ENCODE measurements around the gene DLGAP5. TPM values are rescaled to one million over a fixed set of nuclear protein-coding genes. Genes with fewer than 3 reads are reported as not detected.

The DLGAP5 gene
- total and polyA plus RNA-seq, 2 of the 4 experiments (the other 2 are of a cell fraction): 14.9 to 19.0 TPM

- H3K4ac ChIP-seq (ENCODE audit: low read depth, low read length): peak overlapping the region; percentile 36; the same call in 1 of the 2 replicates
- H3K9me1 ChIP-seq (ENCODE audit: insufficient read depth, low read length): peaks cover 5% of the 10 kb centered on the region
- in situ Hi-C loops (cut with MboI; ENCODE audit: low sequenced_read_pairs): no loop called here
- H3K27ac ChIP-seq (ENCODE audit: insufficient read depth, low read length): no peak overlapping the region
- no TSS peak for BruUV-seq (replicated peaks)
- H2BK5ac ChIP-seq (ENCODE audit: low read depth, low read length, poor library complexity, severe bottlenecking): no peak overlapping the region
- H2AK9ac ChIP-seq (replicated peaks; ENCODE audit: low read depth, low read length, poor library complexity): no peak overlapping the region
- 0 out of 2 replicates have a peak overlapping the region, but pooled peaks have one; percentile 15 for H2AK5ac ChIP-seq (ENCODE audit: low read depth, low read length)
- POLR2A ChIA-PET (ENCODE audit: unreplicated experiment): interaction anchor here (0.5 kb wide), 1 partner anchor 11 kb away, joined by 10 read pairs; no protein-coding TSS in a partner anchor
- no peak overlapping the region for H3K23ac ChIP-seq (ENCODE audit: low read depth, low read length)
- H3K27me3 ChIP-seq (ENCODE audit: control insufficient read depth, insufficient read depth, low read length): no peaks in the 10 kb centered on the region
- no peak overlapping the region for H3K56ac ChIP-seq (ENCODE audit: extremely low read depth, insufficient read depth, low read length)
- WGBS, 2 experiments (ENCODE audit: extremely low coverage in 2 of 2, insufficient read length in 1 of 2): 91% methylated on average over 3 of the region's 9 CpGs; no CpG with 5 or more reads in 1 of the 2 experiments
- no peak overlapping the region for H3K4me2 ChIP-seq (ENCODE audit: low read depth, low read length)
- H4K91ac ChIP-seq (ENCODE audit: insufficient read depth, low read depth, low read length): no peak overlapping the region
- no peak overlapping the region for H4K5ac ChIP-seq (ENCODE audit: low read depth, low read length)
- intact Hi-C loops (cut with micrococcal nuclease): loop anchor here (2.0 kb wide), 1 partner anchor 21 kb away; no protein-coding TSS in a partner anchor
- no peaks in the 10 kb centered on the region for H3K36me3 ChIP-seq (ENCODE audit: control insufficient read depth, insufficient read depth, low read length)
- CTCF ChIA-PET: no interaction called here
- no peak overlapping the region for H3K9ac ChIP-seq (ENCODE audit: low read depth, low read length)
- H2BK120ac ChIP-seq (ENCODE audit: low read depth, low read length): no peak overlapping the region
- no peak overlapping the region for H3K18ac ChIP-seq (ENCODE audit: low read depth, low read length)
- H3K4me1 ChIP-seq (ENCODE audit: control insufficient read depth, insufficient read depth, low read length): peaks cover 16% of the 10 kb centered on the region
- H3K4me3 ChIP-seq (ENCODE audit: insufficient read depth, low read depth, low read length): no peak overlapping the region
- peak overlapping the region; percentile 24; the same call in 1 of the 2 replicates for H3K14ac ChIP-seq (replicated peaks; ENCODE audit: low read depth, low read length)
- DNase-seq: no peak
- TF ChIP-seq ELK1 (IDR thresholded peaks at IDR 0.05; ENCODE audit: borderline replicate concordance, low read depth, low read length): no peak
- no peaks in the 10 kb centered on the region for H4K20me1 ChIP-seq (ENCODE audit: insufficient read depth, low read length)
- no peak overlapping the region for H4K8ac ChIP-seq (ENCODE audit: low read depth in 2 of 2, low read length in 2 of 2)
- H2BK15ac ChIP-seq (ENCODE audit: low read depth, low read length): no peak overlapping the region; the same call in 2 of the 3 replicates
- no peak overlapping the region; the same call in 1 of the 2 replicates for H2BK20ac ChIP-seq (ENCODE audit: low read depth, low read length)
- no peak for ATAC-seq (ENCODE audit: low read depth)
- no peaks in the 10 kb centered on the region for H3K79me1 ChIP-seq (ENCODE audit: low read depth in 1 of 2, low read length in 2 of 2)
- no peaks in the 10 kb centered on the region for H3K9me3 ChIP-seq (ENCODE audit: control insufficient read depth, insufficient read depth, low read length)
- dilution Hi-C loops (cut with HindIII; ENCODE audit: low sequenced_read_pairs, unreplicated experiment): no loop called here
- peak overlapping the region; percentile 29 for H2AFZ ChIP-seq (replicated peaks; ENCODE audit: low read length, poor library complexity)
These were observed 67.3 kb downstream of the DLGAP5 start for GRCh38 chr14:55123852-55124639.
